HepG2 (cell line): Measurements from ENCODE around the gene RBM12. TPM values are rescaled to one million over a fixed set of nuclear protein-coding genes. Genes with fewer than 3 reads are reported as not detected.

Experiments
- ATRX ChIP-seq: sonication (generic); formaldehyde crosslinking; IDR thresholded peaks from 2 replicates; pipeline ENCODE4 v1.4.0; 2020; ENCODE audit warnings: missing genetic modification reagents, borderline replicate concordance
- BCL6 ChIP-seq: IDR thresholded peaks from 2 replicates; pipeline ENCODE4 v1.6.1; 2016; ENCODE audit warnings: missing genetic modification reagents, missing compliant biosample characterization
- GPN1 ChIP-seq: sonication (generic); formaldehyde crosslinking; IDR thresholded peaks from 2 replicates; pipeline ENCODE4 v1.5.1; 2020; ENCODE audit warnings: missing genetic modification reagents, borderline replicate concordance
- HOMEZ ChIP-seq: IDR thresholded peaks from 2 replicates; pipeline ENCODE4 v1.6.1; 2016; ENCODE audit warnings: low read depth
- JUNB ChIP-seq: sonication (generic); formaldehyde crosslinking; IDR thresholded peaks from 2 replicates; pipeline ENCODE4 v1.8.0; 2022; ENCODE audit warnings: missing genetic modification reagents, mild to moderate bottlenecking, borderline replicate concordance
- KDM5A ChIP-seq: fragments of 200-600 bp; sonication (generic); IDR thresholded peaks from 2 replicates; pipeline ENCODE4 v1.7.0; 2018; ENCODE audit warnings: antibody characterized with exemption, mild to moderate bottlenecking, low read length, borderline replicate concordance
- KDM6A ChIP-seq: IDR thresholded peaks from 2 replicates; pipeline ENCODE4 v1.6.1; 2016; ENCODE audit warnings: low read depth
- LCORL ChIP-seq, 2 experiments: fragments of 450-650 bp in 1 of 2; sonication (generic) in 1 of 2; formaldehyde crosslinking in 1 of 2; IDR thresholded peaks; 2 replicates each; pipeline versions ENCODE4 v1.5.0 to v1.6.1; 2017 to 2020; ENCODE audit warnings: antibody characterized with exemption in 1 of 2, missing genetic modification reagents in 1 of 2
- MNT ChIP-seq: fragments of 450-650 bp; IDR thresholded peaks from 2 replicates; pipeline ENCODE4 v1.6.1; 2016
- NFE2L1 ChIP-seq: sonication (generic); formaldehyde crosslinking; IDR thresholded peaks from 2 replicates; pipeline ENCODE4 v1.4.0; 2020; ENCODE audit warnings: missing genetic modification reagents, mild to moderate bottlenecking, borderline replicate concordance
- POLR2AphosphoS5 ChIP-seq: IDR thresholded peaks from 2 replicates; pipeline ENCODE4 v1.6.1; 2012; ENCODE audit warnings: low read depth, low read length
- RORA ChIP-seq: sonication (generic); formaldehyde crosslinking; IDR thresholded peaks from 2 replicates; pipeline ENCODE4 v1.5.0; 2020; ENCODE audit warnings: mild to moderate bottlenecking, missing genetic modification reagents, moderate library complexity
- SMARCC2 ChIP-seq: fragments of 450-650 bp; IDR thresholded peaks from 2 replicates; pipeline ENCODE4 v1.6.1; 2017; ENCODE audit warnings: antibody characterized with exemption, mild to moderate bottlenecking
- TEF ChIP-seq: sonication (generic); formaldehyde crosslinking; IDR thresholded peaks from 2 replicates; pipeline ENCODE4 v1.5.0; 2020; ENCODE audit warnings: missing genetic modification reagents
- U2AF1 ChIP-seq: fragments of 200-400 bp; formaldehyde crosslinking; optimal IDR thresholded peaks from 2 replicates; pipeline ENCODE3; 2017; ENCODE audit warnings: mild to moderate bottlenecking, low read depth, low read length
- ZFYVE20 ChIP-seq: sonication (generic); formaldehyde crosslinking; IDR thresholded peaks from 2 replicates; pipeline ENCODE4 v1.8.0; 2023; ENCODE audit warnings: low read depth, mild to moderate bottlenecking, moderate library complexity, missing genetic modification reagents, borderline replicate concordance
- ZNF10 ChIP-seq: sonication (generic); formaldehyde crosslinking; IDR thresholded peaks from 2 replicates; pipeline ENCODE4 v1.4.0; 2020; ENCODE audit warnings: mild to moderate bottlenecking, low read depth, missing genetic modification reagents, borderline replicate concordance
- ZNF225 ChIP-seq: sonication (generic); formaldehyde crosslinking; IDR thresholded peaks from 2 replicates; pipeline ENCODE4 v1.4.0; 2020; ENCODE audit warnings: mild to moderate bottlenecking, missing genetic modification reagents
- ZNF256 ChIP-seq: sonication (generic); formaldehyde crosslinking; conservative IDR thresholded peaks from 2 replicates; pipeline ENCODE4 v1.4.0; 2020; ENCODE audit warnings: missing genetic modification reagents
- ZNF274 ChIP-seq: sonication (generic); formaldehyde crosslinking; IDR thresholded peaks from 2 replicates; pipeline ENCODE4 v1.5.1; 2020; ENCODE audit warnings: mild to moderate bottlenecking, missing genetic modification reagents
- ZNF430 ChIP-seq: sonication (generic); formaldehyde crosslinking; IDR thresholded peaks from 2 replicates; pipeline ENCODE4 v1.9.0; 2021; ENCODE audit warnings: mild to moderate bottlenecking, missing genetic modification reagents
- ZNF883 ChIP-seq: sonication (generic); formaldehyde crosslinking; IDR thresholded peaks from 2 replicates; pipeline ENCODE4 v1.5.1; 2020; ENCODE audit warnings: mild to moderate bottlenecking, missing genetic modification reagents; ENCODE audit errors: not compliant biosample characterization
- ZXDC ChIP-seq: sonication (generic); formaldehyde crosslinking; IDR thresholded peaks from 2 replicates; pipeline ENCODE4 v1.5.0; 2020; ENCODE audit warnings: mild to moderate bottlenecking, missing genetic modification reagents
- polyA plus RNA-seq, 8 experiments: library from polyadenylated mRNA; depleted of rRNA in 3 of 8; stranded (reverse) in 7 of 8; unstranded in 1 of 8; fragments of >200 nt; fragmentation: Illumina TruSeq in 4 of 8; extraction: Trizol in 4 of 8; gene quantifications; 2 replicates each; pipeline versions ENCODE4 v1.2.1 to v1.2.3, GENCODE V29; 2011 to 2016; ENCODE audit warnings: low read depth in 4 of 8, missing spikeins in 1 of 8, mixed read lengths in 1 of 8; ENCODE audit not compliant: insufficient read depth in 1 of 8
- total RNA-seq, 5 experiments: library from RNA; depleted of rRNA; stranded (reverse); fragments of >200 nt; fragmentation: Illumina TruSeq; extraction: Trizol; gene quantifications; 2 replicates each; pipeline ENCODE4 v1.2.3, GENCODE V29; 2016; ENCODE audit warnings: low read depth in 1 of 5

RBM12 gene
- total and polyA plus RNA-seq, 2 of the 13 experiments (the other 11 are each of a cell fraction or from before 2014, with no cell fraction given) = 97.9 to 104 TPM

- no peak for TF ChIP-seq ZXDC
- no peak for TF ChIP-seq KDM5A
- no peak for TF ChIP-seq ZNF274 (CRISPR knock-in tag)
- no peak for TF ChIP-seq MNT
- peak; percentile 77; the same call in 1 of the 2 replicates for TF ChIP-seq KDM6A (CRISPR knock-in tag)
- TF ChIP-seq RORA (CRISPR knock-in tag) = peak; percentile 98
- no peak for TF ChIP-seq ATRX (CRISPR knock-in tag)
- no peak for TF ChIP-seq ZNF883
- peak; percentile 37; the same call in 1 of the 2 replicates for TF ChIP-seq HOMEZ (CRISPR knock-in tag)
- no peak for TF ChIP-seq U2AF1
- TF ChIP-seq JUNB = no peak
- TF ChIP-seq ZNF430 (CRISPR knock-in tag) = peak; percentile 67; the same call in 1 of the 2 replicates
- no peak for TF ChIP-seq ZNF10
- no peak for TF ChIP-seq GPN1 (CRISPR knock-in tag)
- TF ChIP-seq BCL6 (CRISPR knock-in tag) = no peak; the same call in none of the 2 replicates
- TF ChIP-seq POLR2AphosphoS5 = no peak
- no peak for TF ChIP-seq TEF (CRISPR knock-in tag)
- TF ChIP-seq LCORL (IDR thresholded peaks at IDR 0.05) = no peak
- TF ChIP-seq LCORL (CRISPR knock-in tag; IDR thresholded peaks at IDR 0.05) = no peak; the same call in 1 of the 2 replicates
- TF ChIP-seq ZNF256 (CRISPR knock-in tag) = no peak
- TF ChIP-seq SMARCC2 = no peak
- TF ChIP-seq ZFYVE20 (CRISPR knock-in tag) = no peak
- TF ChIP-seq NFE2L1 (CRISPR knock-in tag) = no peak
- no peak for TF ChIP-seq ZNF225 (CRISPR knock-in tag)
These were observed 30.6 kb upstream of the RBM12 start (continued) for GRCh38 chr20:35695245-35695749.
